SU-DHL-6 (cell line): Measurements from ENCODE around the gene ASCL2.

Source experiments
- CTCF ChIP-seq: fragments of 200-600 bp; sonication (generic); IDR thresholded peaks from one replicate; pipeline ENCODE4 v1.5.1; 2017; ENCODE audit warnings: antibody characterized with exemption, mild to moderate bottlenecking, low read length, moderate library complexity; ENCODE audit not compliant: insufficient read depth, poor library complexity, severe bottlenecking
- EZH2phosphoT487 ChIP-seq: fragments of 200-600 bp; sonication (generic), shearing (Covaris generic); conservative IDR thresholded peaks from 2 replicates; pipeline ENCODE4 v1.6.1; 2018; ENCODE audit warnings: mild to moderate bottlenecking, antibody characterized with exemption, low read length, moderate library complexity, mixed read lengths

- TF ChIP-seq CTCF (no peak), EZH2phosphoT487 (no peak)
Measured at GRCh38 chr11:2280208-2280607, 9.8 kb upstream of the ASCL2 start.
